Rectal smooth muscle tissue (tissue), 1 donor: Measurements from ENCODE around the gene FAM227B.
"Not testable (repeated sequence)": the region's sequence is repeated elsewhere in the genome, so short reads cannot be mapped to it uniquely, and the experiment has no call there.

Source experiments
- H3K27ac ChIP-seq: one replicate; pipeline ENCODE4 v1.7.0; 2013; ENCODE audit warnings: low read depth, low read length, inconsistent platforms
- H3K27me3 ChIP-seq: one replicate; pipeline ENCODE4 v1.7.0; 2013; ENCODE audit warnings: low read length; ENCODE audit not compliant: control insufficient read depth, insufficient read depth
- H3K36me3 ChIP-seq: one replicate; pipeline ENCODE4 v1.7.0; 2013; ENCODE audit warnings: low read length; ENCODE audit not compliant: control insufficient read depth, insufficient read depth
- H3K4me1 ChIP-seq: one replicate; pipeline ENCODE4 v1.7.0; 2013; ENCODE audit warnings: low read length; ENCODE audit not compliant: control insufficient read depth, insufficient read depth
- H3K4me3 ChIP-seq: one replicate; pipeline ENCODE4 v1.7.0; 2013; ENCODE audit warnings: low read length
- H3K9ac ChIP-seq: one replicate; pipeline ENCODE4 v1.7.0; 2013; ENCODE audit warnings: low read length

FAM227B gene

DNA sequence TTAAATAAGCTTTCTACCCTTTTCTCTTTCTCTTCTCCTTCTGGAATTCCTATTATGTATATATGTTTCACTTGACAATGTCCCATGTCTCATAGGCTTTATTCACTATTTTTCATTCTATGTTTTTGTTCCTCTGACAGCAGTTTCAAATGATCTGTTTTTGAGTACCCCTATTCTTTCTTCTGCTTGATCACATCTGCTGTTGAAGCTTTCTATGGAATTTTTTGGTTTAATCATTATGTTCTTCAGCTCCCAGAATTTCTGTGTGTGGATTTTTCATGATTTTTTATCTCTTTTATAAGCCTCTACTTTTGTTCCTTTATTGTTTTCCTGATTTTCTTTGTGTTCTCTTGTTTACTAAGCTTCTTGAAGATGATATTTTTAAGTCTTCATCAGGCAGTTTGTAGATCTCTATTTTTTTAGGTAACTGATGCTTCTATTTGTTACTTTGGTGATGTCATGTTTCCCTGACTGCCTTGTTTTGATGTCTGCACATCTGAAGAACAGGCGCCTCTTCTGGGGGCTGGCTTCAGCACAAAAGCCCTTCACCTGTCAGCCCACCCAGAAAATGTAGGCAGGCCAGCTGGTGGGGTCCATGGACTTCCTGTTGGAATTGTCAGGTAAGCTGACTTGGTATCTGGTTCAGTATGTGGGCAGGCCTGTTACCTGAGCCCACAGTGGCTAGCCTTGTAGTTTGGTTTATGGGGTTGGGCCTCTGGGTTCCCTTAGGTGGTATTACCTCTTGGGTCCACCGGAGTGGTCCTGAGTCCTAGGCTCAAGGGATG lies 15.8 kb downstream of the FAM227B start:
- no peak overlapping the region for H3K4me3 ChIP-seq
- H3K4me1 ChIP-seq = no peaks in the 10 kb centered on the region
- no peaks in the 10 kb centered on the region for H3K27me3 ChIP-seq
- H3K9ac ChIP-seq = no peak overlapping the region
- H3K27ac ChIP-seq = no peak overlapping the region
- H3K36me3 ChIP-seq = no peaks in the 10 kb centered on the region

DNA sequence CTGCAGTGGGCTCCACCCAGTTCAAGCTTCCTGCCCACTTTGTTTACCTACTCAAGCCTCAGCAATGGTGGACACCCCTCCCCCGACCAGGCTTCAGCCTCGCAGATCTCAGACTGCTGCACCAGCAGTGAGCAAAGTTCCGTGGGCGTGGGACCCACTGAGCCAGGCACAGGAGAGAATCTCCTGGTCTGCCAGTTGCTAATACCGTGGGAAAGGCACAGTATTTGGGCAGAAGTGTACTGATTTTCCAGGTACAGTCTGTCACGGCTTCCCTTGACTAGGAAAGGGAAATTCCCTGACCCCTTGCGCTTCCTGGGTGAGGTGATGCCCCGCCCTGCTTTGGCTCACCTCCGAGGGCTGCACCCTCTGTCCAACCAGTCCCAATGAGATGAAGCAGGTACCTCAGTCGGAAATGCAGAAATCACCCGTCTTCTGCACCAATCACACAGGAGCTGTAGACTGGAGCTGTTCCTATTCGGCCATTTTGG lies 27.7 kb downstream of the FAM227B start:
- not testable (repeated sequence) for H3K27me3 ChIP-seq, H3K27ac ChIP-seq, H3K4me3 ChIP-seq, H3K4me1 ChIP-seq, H3K36me3 ChIP-seq, H3K9ac ChIP-seq

DNA sequence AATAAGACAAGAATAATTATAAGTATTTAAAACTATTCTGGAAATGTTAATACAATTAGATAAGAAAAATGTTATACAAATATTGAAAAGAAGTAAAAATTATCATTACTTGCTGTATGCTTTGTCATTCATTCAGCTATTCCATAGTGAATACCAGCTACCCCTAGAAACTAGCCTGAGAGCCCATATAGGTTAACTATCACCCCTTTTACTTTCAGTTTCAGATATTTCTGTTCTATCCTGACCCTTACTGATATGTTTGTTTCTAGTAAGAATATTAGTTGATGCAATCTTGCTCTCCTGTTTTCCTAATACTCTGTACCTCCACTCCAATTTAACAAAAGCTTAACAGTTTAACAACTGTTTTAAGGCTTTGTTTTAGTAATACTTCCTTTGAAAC lies 31.6 kb downstream of the FAM227B start:
- no peak overlapping the region for H3K9ac ChIP-seq
- no peaks in the 10 kb centered on the region for H3K4me1 ChIP-seq
- H3K27ac ChIP-seq = no peak overlapping the region

DNA sequence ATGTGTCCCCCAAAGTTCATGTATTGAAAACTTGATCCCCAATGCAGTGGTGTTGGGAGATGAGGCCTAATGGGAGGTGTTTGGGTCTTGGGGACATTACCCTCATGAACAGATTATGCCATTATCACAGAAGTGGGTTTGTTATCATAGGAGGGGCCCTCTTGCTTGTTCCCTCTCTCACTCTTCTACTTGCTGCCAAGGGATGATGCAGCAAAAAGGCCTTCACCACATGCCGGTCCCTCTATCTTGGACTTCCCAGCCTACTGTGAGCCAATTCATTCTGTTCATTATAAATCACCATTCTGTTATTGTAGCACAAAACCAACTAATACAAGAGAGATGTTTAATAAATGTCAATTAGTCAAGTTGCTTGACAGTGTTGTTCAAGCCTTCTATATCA lies 47.2 kb downstream of the FAM227B start:
- no peaks in the 10 kb centered on the region for H3K36me3 ChIP-seq
- no peaks in the 10 kb centered on the region for H3K4me1 ChIP-seq
- no peak overlapping the region for H3K27ac ChIP-seq
- no peak overlapping the region for H3K4me3 ChIP-seq
- no peak overlapping the region for H3K9ac ChIP-seq
- no peaks in the 10 kb centered on the region for H3K27me3 ChIP-seq

More for the DNA sequence above, 31.6 kb downstream of the FAM227B start:
- no peaks in the 10 kb centered on the region for H3K36me3 ChIP-seq
- no peak overlapping the region for H3K4me3 ChIP-seq
- no peaks in the 10 kb centered on the region for H3K27me3 ChIP-seq

DNA sequence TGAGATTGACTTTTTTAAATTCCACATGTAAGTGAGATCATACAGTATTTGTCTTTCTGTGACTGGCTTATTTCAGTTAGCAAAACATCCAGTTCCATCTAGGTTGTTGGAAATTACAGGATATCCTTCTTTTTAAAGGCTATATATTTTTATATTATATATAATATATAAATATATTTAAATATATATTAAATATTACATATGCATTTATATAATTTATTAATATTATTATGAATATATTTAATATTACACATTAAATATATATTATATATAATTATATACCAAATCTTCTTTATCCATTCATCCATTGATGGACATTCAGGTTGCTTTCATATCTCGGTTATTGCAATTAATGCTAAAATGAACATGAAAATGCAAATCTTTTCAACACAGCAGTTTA lies 49.9 kb downstream of the FAM227B start:
- Histone ChIP-seq H3K27me3 (no peaks in the 10 kb centered on the region), H3K4me1 (no peaks in the 10 kb centered on the region), H3K36me3 (no peaks in the 10 kb centered on the region), H3K9ac (no peak overlapping the region), H3K4me3 (no peak overlapping the region), H3K27ac (no peak overlapping the region)

DNA sequence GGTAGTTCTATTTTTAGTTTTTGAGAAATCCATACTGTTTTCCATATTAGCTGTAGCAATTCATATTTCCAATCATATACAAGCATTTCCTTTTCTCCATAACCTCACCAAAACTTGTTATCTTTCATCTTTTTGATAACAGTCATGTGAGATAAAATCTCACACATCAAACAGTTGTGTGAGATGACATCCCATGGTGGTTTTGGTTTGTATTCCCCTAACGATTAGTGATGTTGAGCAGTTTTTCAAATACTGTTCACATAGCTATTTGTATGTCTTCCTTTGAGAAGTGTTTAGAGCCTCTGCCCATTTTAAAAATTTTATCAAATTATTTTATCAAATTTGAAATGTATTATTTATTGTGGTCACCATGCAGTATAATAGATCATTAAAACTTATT lies 50.4 kb downstream of the FAM227B start:
- Histone ChIP-seq H3K27me3 (no peaks in the 10 kb centered on the region), H3K4me1 (no peaks in the 10 kb centered on the region), H3K4me3 (no peak overlapping the region), H3K27ac (no peak overlapping the region), H3K9ac (no peak overlapping the region), H3K36me3 (no peaks in the 10 kb centered on the region)

DNA sequence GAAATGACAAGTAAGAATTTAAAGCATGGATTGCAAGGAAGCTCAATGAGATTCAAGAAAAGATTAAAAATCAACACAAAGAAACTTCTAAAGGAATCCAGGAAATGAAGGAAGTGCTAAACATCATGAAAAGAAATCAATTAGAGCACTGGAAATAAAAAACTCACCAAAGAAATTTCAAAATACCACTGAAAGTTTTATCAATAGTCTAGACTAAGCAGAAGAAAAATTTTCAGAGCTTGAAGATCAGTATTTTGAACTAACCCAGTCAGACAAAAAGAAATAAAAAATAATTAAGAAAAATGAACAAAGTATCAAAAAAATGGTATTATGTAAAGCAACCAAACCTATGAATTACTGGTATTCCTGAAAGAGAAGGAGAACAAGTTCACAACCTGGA lies 60.6 kb downstream of the FAM227B start:
- Histone ChIP-seq H3K9ac (no peak overlapping the region), H3K4me3 (no peak overlapping the region), H3K36me3 (no peaks in the 10 kb centered on the region), H3K27ac (no peak overlapping the region), H3K4me1 (no peaks in the 10 kb centered on the region), H3K27me3 (no peaks in the 10 kb centered on the region)

DNA sequence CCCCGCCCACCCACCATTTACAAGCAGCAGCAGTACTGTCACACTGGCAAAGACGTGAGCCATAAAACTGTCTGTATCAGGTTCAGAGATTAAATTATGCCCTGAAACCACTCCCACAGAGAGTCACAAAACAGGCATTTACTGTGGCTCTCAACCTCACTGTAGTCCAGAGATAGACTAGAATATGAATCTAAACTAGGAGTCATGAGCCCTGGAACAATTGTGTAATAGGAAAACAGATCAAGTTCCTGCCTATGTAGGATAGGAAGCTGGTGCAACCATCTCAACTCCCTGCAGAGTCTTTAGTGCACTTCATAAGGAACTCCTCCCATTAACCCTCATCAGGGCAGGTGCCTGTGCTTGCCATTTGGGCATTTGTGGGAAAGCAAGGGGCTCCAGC lies 61.7 kb downstream of the FAM227B start:
- no peak overlapping the region for H3K9ac ChIP-seq
- no peak overlapping the region for H3K4me3 ChIP-seq
- no peaks in the 10 kb centered on the region for H3K36me3 ChIP-seq
- no peaks in the 10 kb centered on the region for H3K4me1 ChIP-seq
- H3K27me3 ChIP-seq = no peaks in the 10 kb centered on the region
- no peak overlapping the region for H3K27ac ChIP-seq

DNA sequence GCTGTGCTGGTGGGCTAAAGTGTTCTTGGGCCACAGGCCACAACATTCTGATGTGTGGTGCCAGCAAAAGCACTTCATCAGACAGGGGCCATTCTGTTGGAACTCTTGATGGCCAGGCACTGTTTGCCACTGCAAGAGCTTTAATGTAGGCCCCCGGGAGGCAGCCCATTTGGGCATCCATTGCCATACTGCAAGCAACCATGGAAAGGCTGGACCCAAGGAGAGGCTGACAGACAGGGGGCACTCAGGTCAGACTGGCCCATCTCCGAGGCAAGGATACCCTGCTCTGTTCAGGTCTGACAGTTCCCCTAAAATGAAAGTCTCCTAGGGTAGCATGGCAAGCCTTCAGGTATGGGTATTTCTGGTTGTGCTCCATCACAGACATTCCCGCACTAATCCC lies 64.2 kb downstream of the FAM227B start:
- no peak overlapping the region for H3K27ac ChIP-seq
- no peak overlapping the region for H3K9ac ChIP-seq
- H3K4me1 ChIP-seq = no peaks in the 10 kb centered on the region
- no peaks in the 10 kb centered on the region for H3K27me3 ChIP-seq
- H3K4me3 ChIP-seq = no peak overlapping the region
- H3K36me3 ChIP-seq = no peaks in the 10 kb centered on the region

DNA sequence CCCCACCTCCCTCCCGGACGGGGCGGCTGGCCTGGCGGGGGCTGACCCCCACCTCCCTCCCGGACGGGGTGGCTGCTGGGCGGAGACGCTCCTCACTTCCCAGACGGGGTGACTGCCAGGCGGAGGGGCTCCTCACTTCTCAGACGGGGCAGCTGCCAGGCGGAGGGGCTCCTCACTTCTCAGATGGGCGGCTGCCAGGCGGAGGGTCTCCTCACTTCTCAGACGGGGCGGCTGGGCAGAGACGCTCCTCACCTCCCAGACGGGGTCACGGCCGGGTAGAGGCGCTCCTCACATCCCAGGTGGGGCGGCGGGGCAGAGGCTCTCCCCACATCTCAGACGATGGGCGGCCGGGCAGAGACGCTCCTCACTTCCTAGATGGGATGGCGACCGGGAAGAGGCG lies 70.3 kb downstream of the FAM227B start:
- not testable (repeated sequence) for H3K4me1 ChIP-seq, H3K27me3 ChIP-seq, H3K36me3 ChIP-seq, H3K27ac ChIP-seq, H3K4me3 ChIP-seq, H3K9ac ChIP-seq

DNA sequence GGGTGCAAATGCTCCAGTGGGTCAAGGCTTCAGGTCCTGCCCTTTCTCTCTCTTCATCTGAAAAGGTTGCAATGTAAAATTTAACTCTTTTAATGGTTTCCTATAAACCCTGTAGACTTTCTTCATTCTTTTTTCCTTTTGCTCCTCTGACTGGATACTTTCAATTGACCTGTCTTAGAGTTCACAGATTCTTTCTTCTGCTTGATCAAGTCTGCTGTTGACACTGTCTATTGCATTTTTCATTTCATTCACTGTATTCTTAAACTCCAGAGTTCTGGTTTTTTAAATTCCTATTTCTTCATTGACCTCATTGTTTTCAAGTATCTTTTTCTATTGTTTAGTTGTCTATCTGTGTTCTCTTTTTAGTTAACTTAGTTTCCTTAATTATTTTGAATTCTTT lies 82.1 kb downstream of the FAM227B start:
- Histone ChIP-seq H3K27me3 (no peaks in the 10 kb centered on the region), H3K4me1 (no peaks in the 10 kb centered on the region), H3K27ac (no peak overlapping the region), H3K9ac (no peak overlapping the region), H3K4me3 (no peak overlapping the region), H3K36me3 (no peaks in the 10 kb centered on the region)

DNA sequence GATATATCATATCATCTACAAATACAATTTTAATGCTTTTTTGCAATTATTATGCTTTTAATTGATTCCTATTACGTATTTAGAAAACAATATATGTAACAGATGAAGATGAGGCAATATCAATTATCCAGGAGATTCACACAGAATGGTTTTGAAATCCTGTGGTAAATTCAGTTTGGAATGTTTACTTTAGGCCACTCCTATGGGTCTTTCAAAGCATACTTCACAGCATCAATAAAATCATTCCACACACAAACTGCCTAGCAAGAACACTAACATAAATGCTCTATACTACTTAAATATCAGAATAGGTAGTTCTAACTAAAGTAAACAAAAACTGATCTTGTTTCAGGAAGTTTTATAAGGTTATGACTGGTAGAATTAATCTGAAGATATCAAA lies 90.5 kb downstream of the FAM227B start:
- Histone ChIP-seq H3K27ac (no peak overlapping the region), H3K9ac (no peak overlapping the region), H3K4me1 (no peaks in the 10 kb centered on the region), H3K36me3 (no peaks in the 10 kb centered on the region), H3K27me3 (no peaks in the 10 kb centered on the region), H3K4me3 (no peak overlapping the region)

DNA sequence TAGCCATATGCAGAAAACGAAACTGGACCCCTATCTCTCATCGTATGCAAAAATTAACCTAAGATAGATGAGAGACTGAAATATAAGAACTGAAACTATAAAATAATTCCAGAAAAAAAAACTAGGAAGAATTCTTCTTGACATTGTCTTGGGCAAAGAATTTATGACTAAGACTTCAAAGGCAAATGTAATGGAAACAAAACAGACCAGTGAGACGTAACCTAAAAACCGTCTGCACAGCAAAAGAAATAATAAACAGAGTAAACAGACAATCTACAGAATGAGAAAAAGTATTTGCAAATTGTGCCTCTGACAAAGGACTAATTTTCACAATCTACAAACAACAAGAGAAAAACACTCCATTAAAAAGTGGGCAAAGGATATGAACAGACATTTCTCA lies 92.3 kb downstream of the FAM227B start:
- H3K9ac ChIP-seq = no peak overlapping the region
- H3K27ac ChIP-seq = no peak overlapping the region
- H3K36me3 ChIP-seq = no peaks in the 10 kb centered on the region
- H3K4me3 ChIP-seq = no peak overlapping the region
- H3K27me3 ChIP-seq = no peaks in the 10 kb centered on the region
- no peaks in the 10 kb centered on the region for H3K4me1 ChIP-seq
